Activated T-helper 2 cell treated with anti-CD3 and anti-CD28 coated beads, Interferon-gamma antibody, Interleukin-2, Interleukin-4, amounts not matched to agents 10 μg/mL and 5 μg/mL and 100 μg/mL, durations not matched to agents 14 hours and 24 hours and 36 hours (primary cell): ENCODE results near the gene WDPCP. TPM values are rescaled to one million over a fixed set of nuclear protein-coding genes. Genes with fewer than 3 reads are reported as not detected.
"Not testable (repeated sequence)": the region's sequence is repeated elsewhere in the genome, so short reads cannot be mapped to it uniquely, and the experiment has no call there.

Experiments used
- DNase-seq: peaks from one replicate; pipeline ENCODE4 v3.0.0; 2021; ENCODE audit warnings: low spot score
- H3K27ac Mint-ChIP-seq: one replicate; pipeline ENCODE4 v1.8.0; 2021; ENCODE audit warnings: mixed read lengths
- H3K27me3 Mint-ChIP-seq: one replicate; pipeline ENCODE4 v1.8.0; 2021; ENCODE audit warnings: low read depth, mixed read lengths
- H3K36me3 Mint-ChIP-seq: one replicate; pipeline ENCODE4 v1.8.0; 2021; ENCODE audit warnings: low read depth, mixed read lengths
- H3K4me1 Mint-ChIP-seq: one replicate; pipeline ENCODE4 v1.8.0; 2021; ENCODE audit warnings: low read depth, mixed read lengths
- H3K4me3 Mint-ChIP-seq: one replicate; pipeline ENCODE4 v1.8.0; 2021; ENCODE audit warnings: low read depth, mild to moderate bottlenecking, moderate library complexity, mixed read lengths
- H3K9me3 Mint-ChIP-seq: one replicate; pipeline ENCODE4 v1.8.0; 2021; ENCODE audit warnings: mixed read lengths
- intact Hi-C: fragments of 100-400 bp; cut with micrococcal nuclease; formaldehyde crosslinking; loops from one replicate; pipeline ENCODE4 v1.15.1; 2023
- total RNA-seq: library from RNA; stranded (reverse); gene quantifications from 2 replicates; pipeline ENCODE4 v1.2.3, GENCODE V29; 2022

Gene WDPCP
- total RNA-seq, 1 donor from 2014 or later = 6.1 TPM

- no peaks in the 10 kb centered on the region for H3K9me3 Mint-ChIP-seq
- no peak overlapping the region for H3K4me3 Mint-ChIP-seq
- no peak for DNase-seq
- no peak overlapping the region for H3K27ac Mint-ChIP-seq
- no peaks in the 10 kb centered on the region for H3K27me3 Mint-ChIP-seq
- H3K36me3 Mint-ChIP-seq = no peaks in the 10 kb centered on the region
- H3K4me1 Mint-ChIP-seq = no peaks in the 10 kb centered on the region
- intact Hi-C loops = loop anchor here (10.0 kb wide), 2 partner anchors 453 to 943 kb away; partner anchors contain the start of gene AFTPH
Observed at GRCh38 chr2:63581298-63581961, 6.8 kb downstream of the WDPCP start.

- no peak for DNase-seq
- no peaks in the 10 kb centered on the region for H3K4me1 Mint-ChIP-seq
- no peak overlapping the region for H3K4me3 Mint-ChIP-seq
- H3K36me3 Mint-ChIP-seq = no peaks in the 10 kb centered on the region
- intact Hi-C loops = loop anchor here (10.0 kb wide), 2 partner anchors 454 to 944 kb away; partner anchors contain the start of gene AFTPH
- no peaks in the 10 kb centered on the region for H3K27me3 Mint-ChIP-seq
- H3K9me3 Mint-ChIP-seq = no peaks in the 10 kb centered on the region
- no peak overlapping the region for H3K27ac Mint-ChIP-seq
Observed at GRCh38 chr2:63580651-63581297, 7.5 kb downstream of the WDPCP start.

GRCh38 chr2:63578767-63579166 is 9.5 kb downstream of the WDPCP start:
- Mint-ChIP-seq H3K27ac (no peak overlapping the region), H3K36me3 (no peaks in the 10 kb centered on the region), H3K27me3 (no peaks in the 10 kb centered on the region), H3K4me3 (no peak overlapping the region), H3K9me3 (peaks cover 5% of the 10 kb centered on the region), H3K4me1 (no peaks in the 10 kb centered on the region)
- DNase-seq = no peak
- intact Hi-C loops = no loop called here

DNA sequence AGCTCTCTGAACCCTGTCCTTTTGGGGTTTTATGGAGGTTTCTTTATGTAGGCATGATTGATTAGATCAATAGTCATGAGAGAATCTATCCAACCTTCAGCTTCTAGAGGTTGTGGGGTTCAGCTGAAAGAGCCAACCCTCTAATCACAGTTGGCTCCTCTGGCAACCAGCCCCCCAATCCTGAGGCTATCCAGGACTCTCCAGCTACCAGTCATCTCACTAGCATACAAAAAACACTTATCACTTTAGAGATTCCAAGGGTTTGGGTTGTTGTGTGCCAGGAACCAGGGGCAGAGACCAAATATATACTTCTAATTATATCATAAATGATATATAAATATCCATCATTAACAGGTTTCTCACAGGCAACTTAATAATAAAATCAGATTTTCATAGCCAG is 11.7 kb downstream of the WDPCP start:
- H3K4me1 Mint-ChIP-seq = no peaks in the 10 kb centered on the region
- H3K9me3 Mint-ChIP-seq = peaks cover 6% of the 10 kb centered on the region
- H3K36me3 Mint-ChIP-seq = no peaks in the 10 kb centered on the region
- H3K27ac Mint-ChIP-seq = no peak overlapping the region
- H3K4me3 Mint-ChIP-seq = no peak overlapping the region
- DNase-seq = no peak
- no peaks in the 10 kb centered on the region for H3K27me3 Mint-ChIP-seq
- intact Hi-C loops = no loop called here

GRCh38 chr2:63573726-63574345 is 14.4 kb downstream of the WDPCP start:
- H3K4me1 Mint-ChIP-seq, intact Hi-C loops, H3K4me3 Mint-ChIP-seq, H3K27me3 Mint-ChIP-seq, H3K9me3 Mint-ChIP-seq, H3K27ac Mint-ChIP-seq, H3K36me3 Mint-ChIP-seq, DNase-seq: not testable (repeated sequence)

GRCh38 chr2:63573026-63573425 is 15.3 kb downstream of the WDPCP start:
- peaks cover 13% of the 10 kb centered on the region for H3K9me3 Mint-ChIP-seq
- DNase-seq, H3K4me3 Mint-ChIP-seq, H3K27me3 Mint-ChIP-seq, H3K27ac Mint-ChIP-seq, H3K4me1 Mint-ChIP-seq, intact Hi-C loops, H3K36me3 Mint-ChIP-seq: not testable (repeated sequence)

DNA sequence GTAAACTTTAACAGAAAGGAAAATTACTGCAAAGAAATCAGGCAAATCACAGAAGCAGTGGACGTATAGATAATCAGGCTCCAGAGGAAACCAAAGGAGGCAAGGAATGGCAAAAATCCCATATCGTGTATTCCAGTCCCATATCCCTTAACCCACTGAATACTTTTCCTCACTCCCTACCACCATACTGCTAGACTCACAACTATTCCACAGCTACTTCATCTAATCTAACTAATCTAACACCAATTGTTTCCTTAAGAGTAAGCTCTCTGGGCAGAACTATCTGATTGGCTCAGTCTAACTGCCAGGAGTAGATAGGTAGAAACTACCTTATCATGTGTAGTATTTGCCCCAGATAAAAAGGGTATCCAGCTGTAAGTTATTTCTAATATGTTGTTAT is 16.3 kb downstream of the WDPCP start:
- intact Hi-C loops = no loop called here
- H3K4me1 Mint-ChIP-seq = no peaks in the 10 kb centered on the region
- H3K9me3 Mint-ChIP-seq = peaks cover 24% of the 10 kb centered on the region
- H3K4me3 Mint-ChIP-seq = no peak overlapping the region
- DNase-seq = no peak
- H3K27me3 Mint-ChIP-seq = no peaks in the 10 kb centered on the region
- H3K27ac Mint-ChIP-seq = no peak overlapping the region
- peaks cover 3% of the 10 kb centered on the region for H3K36me3 Mint-ChIP-seq

- Mint-ChIP-seq H3K9me3 (peaks cover 31% of the 10 kb centered on the region), H3K27ac (no peak overlapping the region), H3K4me1 (no peaks in the 10 kb centered on the region), H3K4me3 (no peak overlapping the region), H3K27me3 (no peaks in the 10 kb centered on the region), H3K36me3 (peaks cover 3% of the 10 kb centered on the region)
- no peak for DNase-seq
- intact Hi-C loops = no loop called here
Observed at GRCh38 chr2:63571291-63571690, 17.0 kb downstream of the WDPCP start.

DNA sequence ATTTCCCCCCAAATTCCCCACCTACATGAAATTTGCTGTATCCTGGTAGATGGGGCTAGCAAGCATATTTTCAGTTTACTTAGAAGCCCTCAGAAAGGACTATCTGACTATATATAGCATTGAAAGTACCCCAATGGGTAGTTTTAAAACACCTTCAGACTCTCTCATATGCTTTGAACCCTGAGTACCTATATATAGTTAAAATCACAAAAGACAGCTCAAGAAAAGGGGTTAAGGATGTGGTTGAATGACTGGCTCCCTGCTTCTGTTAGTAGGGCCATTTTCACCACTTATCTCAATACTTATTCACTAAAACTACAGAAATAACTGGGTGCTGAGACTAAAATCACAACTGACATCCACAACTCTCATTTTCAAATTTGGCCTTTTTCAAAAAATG is 18.5 kb downstream of the WDPCP start:
- peaks cover 38% of the 10 kb centered on the region for H3K9me3 Mint-ChIP-seq
- H3K36me3 Mint-ChIP-seq = peaks cover 3% of the 10 kb centered on the region
- no peak for DNase-seq
- intact Hi-C loops = no loop called here
- H3K27me3 Mint-ChIP-seq = no peaks in the 10 kb centered on the region
- no peak overlapping the region for H3K4me3 Mint-ChIP-seq
- H3K27ac Mint-ChIP-seq = no peak overlapping the region
- no peaks in the 10 kb centered on the region for H3K4me1 Mint-ChIP-seq

DNA sequence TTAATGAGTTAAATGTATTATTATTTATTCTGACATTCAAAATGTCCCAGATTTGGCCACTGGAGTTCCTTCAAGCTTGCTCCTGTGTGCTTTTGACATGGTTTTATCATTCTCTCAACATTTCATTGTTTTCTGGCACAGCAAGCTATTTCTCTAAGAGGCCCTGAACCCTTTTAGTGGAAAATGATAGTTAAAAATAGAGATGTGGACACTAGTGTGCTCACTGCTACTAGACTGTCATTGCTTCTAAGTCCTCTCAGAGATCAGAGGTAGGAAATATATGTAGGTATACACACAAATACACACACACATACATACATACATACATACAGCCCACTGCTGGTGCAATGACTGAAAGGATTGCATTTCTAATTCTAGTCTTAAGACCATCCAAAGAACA is 25.5 kb downstream of the WDPCP start:
- Mint-ChIP-seq H3K4me3 (no peak overlapping the region), H3K27ac (no peak overlapping the region), H3K9me3 (peaks cover 44% of the 10 kb centered on the region), H3K36me3 (peaks cover 3% of the 10 kb centered on the region), H3K27me3 (no peaks in the 10 kb centered on the region), H3K4me1 (peaks cover 5% of the 10 kb centered on the region)
- intact Hi-C loops = no loop called here
- DNase-seq = no peak

- H3K36me3 Mint-ChIP-seq = not testable (repeated sequence)
Observed at GRCh38 chr2:63558922-63559321, 29.4 kb downstream of the WDPCP start.

DNA sequence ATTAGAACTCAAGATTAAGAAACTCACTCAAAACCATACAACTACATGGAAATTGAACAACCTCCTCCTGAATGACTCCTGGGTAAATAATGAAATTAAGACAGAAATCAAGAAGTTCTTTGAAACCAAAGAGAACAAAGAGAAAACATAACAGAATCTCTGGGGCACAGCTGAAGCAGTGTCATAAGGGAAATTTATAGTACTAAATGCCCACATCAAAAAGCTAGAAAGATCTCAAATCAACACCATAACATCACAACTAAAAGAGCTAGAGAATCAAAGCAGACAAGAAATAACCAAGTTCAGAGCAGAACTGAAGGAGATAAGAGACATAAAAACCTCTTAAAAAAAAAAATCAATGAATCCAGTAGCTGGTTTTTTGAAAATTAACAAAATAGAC is 30.5 kb downstream of the WDPCP start:
- H3K4me3 Mint-ChIP-seq, H3K4me1 Mint-ChIP-seq, H3K27ac Mint-ChIP-seq, H3K36me3 Mint-ChIP-seq, DNase-seq, H3K27me3 Mint-ChIP-seq, intact Hi-C loops: not testable (repeated sequence)
- H3K9me3 Mint-ChIP-seq = peaks cover 31% of the 10 kb centered on the region

More at GRCh38 chr2:63558922-63559321, 29.4 kb downstream of the WDPCP start:
- H3K27ac Mint-ChIP-seq, intact Hi-C loops, DNase-seq, H3K4me3 Mint-ChIP-seq, H3K4me1 Mint-ChIP-seq, H3K27me3 Mint-ChIP-seq: not testable (repeated sequence)
- H3K9me3 Mint-ChIP-seq = peaks cover 31% of the 10 kb centered on the region

- H3K36me3 Mint-ChIP-seq = peaks cover 4% of the 10 kb centered on the region
- H3K9me3 Mint-ChIP-seq = peaks cover 31% of the 10 kb centered on the region
- no peak for DNase-seq
- H3K27ac Mint-ChIP-seq = no peak overlapping the region
- H3K4me1 Mint-ChIP-seq = peaks cover 2% of the 10 kb centered on the region
- intact Hi-C loops = no loop called here
- H3K4me3 Mint-ChIP-seq = no peak overlapping the region
- no peaks in the 10 kb centered on the region for H3K27me3 Mint-ChIP-seq
Observed at GRCh38 chr2:63555931-63556330, 32.3 kb downstream of the WDPCP start.
